ENCODE measurements around the gene HSPA4. TPM values are rescaled to one million over a fixed set of nuclear protein-coding genes. Genes with fewer than 3 reads are reported as not detected.
"Not testable (repeated sequence)": the region's sequence is repeated elsewhere in the genome, so short reads cannot be mapped to it uniquely, and the experiment has no call there.

The HSPA4 gene
- polyA plus RNA-seq, 3 donors = 124 to 153 (median 134) TPM

DNA sequence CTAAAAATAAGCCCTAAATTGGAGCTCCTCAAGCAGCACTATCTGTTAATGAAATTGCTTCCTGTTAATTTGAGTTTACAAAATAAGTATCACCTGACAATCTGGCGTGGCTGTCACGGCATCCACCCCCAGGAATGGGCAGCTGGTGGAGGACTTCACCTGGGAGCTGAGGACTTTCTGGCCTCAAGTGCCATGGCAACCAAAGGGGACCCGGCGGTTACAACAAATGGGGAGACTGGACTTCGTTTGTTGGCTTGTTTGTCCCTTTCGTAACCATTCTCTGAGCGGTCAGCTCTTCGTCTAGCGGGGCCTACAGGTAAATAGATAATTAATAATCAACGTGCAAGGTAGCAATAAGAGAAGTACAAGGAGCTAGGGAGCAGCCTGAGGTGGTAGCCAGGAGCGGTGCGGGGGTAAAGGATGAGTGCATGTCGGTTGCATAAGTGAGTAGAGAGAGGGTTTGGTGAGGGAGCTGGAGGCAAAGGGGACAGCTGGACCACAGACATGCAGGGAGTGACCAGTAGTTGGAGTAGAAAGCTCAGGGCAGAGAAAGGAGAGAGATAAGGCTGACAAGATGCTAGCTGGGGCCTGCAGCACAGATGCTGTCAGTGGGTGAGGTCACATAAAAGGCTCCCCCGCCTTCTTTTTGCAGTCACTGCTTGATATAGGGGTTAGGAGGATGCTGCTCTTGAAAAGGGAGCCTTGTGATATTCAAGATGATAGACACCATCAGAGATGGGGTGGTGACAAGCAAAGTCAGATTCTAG lies 62.5 kb downstream of the HSPA4 start:
- no peak for DNase-seq (ENCODE audit: extremely low read depth in 1 of 11, low read depth in 9 of 11, low spot score in 4 of 11)

DNA sequence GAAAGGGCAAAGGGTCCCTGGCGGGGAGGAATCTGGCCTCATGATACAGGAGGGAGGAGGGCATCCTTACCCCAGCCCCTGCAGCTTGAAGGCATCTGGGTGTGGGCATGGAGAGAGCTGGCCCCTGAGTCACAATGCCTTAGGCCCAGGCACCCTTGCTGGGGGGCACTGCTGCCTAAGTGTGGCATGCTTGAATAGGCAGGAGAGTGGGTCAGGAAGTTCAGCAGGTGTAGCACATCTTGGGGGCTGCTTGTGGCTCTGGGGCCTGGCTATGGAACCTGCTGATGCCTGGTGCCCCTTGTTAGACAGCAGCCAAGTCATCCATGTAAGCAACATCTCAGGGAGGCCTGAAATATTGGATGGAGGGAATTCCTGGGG lies 63.1 kb downstream of the HSPA4 start:
- no peak for DNase-seq (ENCODE audit: extremely low read depth in 1 of 11, low read depth in 9 of 11, low spot score in 4 of 11)

DNA sequence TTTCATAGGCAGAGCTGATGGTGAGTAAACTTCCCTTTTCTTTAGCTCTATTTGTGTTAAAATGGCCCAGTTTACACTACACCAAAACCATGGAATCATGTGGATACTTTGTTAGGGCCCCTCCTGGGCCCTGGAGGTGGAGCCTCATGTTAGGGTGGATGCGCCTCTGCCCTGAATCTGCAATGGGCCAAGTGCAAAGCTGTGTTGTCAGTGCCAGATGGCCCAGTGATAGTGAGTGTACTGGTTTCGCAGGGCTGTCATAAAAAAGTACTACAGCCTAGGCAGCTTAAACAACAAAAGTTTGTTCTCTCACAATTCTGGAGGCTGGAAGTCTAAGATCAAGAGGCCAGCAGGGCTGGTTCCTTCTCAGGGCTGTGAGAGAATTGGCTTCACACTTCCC lies 64.8 kb downstream of the HSPA4 start:
- no peak for DNase-seq (ENCODE audit: extremely low read depth in 1 of 11, low read depth in 9 of 11, low spot score in 4 of 11)

DNA sequence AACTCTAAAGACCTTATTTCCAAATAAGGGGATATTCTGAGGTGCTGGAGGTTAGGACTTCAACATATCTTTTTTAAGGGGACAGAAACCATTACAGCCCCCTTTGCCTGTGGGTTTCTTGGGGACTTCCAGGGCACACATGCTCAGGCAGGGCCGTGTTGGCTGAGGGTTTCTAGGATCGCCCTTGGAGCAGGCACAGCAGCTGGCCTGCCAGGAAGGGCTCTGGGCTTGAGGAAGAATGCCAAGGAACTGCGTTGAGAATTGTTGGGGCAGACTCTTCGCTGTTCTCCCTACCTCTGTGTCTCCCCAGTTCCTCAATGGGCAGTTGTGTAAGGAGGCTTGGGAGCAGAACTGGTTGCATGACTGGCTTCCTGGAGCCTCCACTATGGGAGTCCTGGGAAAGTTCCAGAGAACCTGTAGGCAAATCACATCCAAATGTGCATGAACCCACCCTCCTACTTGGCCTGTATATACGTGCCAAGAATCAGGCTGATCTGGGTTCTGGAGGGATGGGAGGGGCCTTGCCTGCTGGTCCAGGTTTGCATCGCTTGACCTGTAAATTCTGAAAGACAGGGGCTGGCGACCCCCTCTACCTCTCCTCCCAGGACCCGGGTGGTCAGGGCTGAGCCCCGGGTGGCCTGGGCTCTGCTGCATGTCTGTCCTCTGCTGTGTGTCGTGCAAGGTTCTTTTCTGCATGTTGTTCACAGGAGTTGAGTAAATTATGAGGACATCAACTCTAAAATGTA lies 65.5 kb downstream of the HSPA4 start:
- DNase-seq (ENCODE audit: extremely low read depth in 1 of 11, low read depth in 9 of 11, low spot score in 4 of 11) = no peak

DNA sequence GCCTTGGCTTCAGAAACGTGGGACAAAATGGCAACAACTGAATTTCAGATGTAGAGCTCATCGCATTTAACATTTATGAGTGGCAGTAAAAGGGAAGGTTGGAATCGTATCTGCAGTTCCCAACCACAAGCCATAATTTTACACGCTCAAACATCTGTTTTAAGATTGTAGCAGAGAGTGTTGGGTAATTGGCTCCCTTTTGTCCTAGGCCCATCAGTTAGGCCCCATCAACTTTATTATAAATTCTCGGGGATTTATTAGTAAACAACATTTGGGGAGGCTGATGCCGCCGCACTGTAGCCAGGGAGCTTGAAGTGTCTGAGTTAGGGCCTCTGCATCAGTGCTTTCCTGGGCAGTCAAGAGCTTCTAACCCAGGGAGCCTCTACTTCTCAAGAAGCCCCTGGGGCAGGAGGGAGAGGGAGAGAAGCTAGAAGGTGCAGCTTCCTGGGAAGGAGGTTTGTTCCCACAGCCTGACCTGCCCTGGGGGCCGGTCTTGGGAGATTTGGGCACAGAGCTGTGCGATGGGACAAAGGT lies 66.2 kb downstream of the HSPA4 start:
- DNase-seq (ENCODE audit: extremely low read depth in 1 of 11, low read depth in 9 of 11, low spot score in 4 of 11) = no peak

DNA sequence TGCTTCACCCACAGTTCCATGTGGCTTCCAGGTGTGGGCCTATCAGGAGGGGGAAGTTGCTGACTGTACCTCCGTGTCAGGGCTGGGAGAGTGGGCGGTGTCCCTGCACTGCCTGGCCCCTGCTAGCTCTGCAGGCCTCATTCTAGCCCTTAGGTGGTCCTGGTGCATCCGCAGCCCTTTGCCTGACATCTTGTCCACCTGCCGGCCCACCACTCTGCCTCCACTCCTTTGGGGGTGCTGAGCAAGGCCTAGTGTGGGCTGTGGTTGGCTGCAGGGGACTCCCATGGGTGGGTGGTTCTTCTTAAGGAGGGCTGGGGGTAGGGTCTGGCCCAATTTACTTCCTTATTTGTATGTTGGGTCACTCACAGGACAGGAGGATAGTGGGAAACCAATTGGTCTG lies 66.9 kb downstream of the HSPA4 start:
- DNase-seq (ENCODE audit: extremely low read depth in 1 of 11, low read depth in 9 of 11, low spot score in 4 of 11) = no peak

DNA sequence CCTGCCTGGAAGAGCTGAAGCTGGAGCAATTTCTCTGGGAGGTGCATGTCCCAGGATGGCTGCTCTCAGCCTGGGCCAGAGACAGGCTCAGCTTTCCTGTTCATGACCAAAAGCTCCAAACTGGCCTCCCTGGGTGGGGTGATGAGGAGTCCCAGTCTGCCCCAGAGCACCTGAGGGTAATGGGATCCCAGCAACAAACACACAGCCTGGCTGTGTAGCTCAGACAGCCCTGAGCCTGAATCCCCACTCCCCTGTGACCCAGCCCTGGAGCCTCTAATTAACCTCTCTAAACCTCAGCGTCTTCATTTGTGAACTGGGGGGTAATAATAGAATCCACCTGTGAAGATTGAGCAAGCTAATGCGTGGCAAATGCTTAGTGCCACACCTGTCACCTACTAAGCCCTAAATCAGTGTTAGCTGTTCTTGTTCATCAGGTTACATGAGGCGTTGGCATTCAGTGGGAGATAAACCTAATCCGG lies 67.5 kb downstream of the HSPA4 start:
- DNase-seq (ENCODE audit: extremely low read depth in 1 of 11, low read depth in 9 of 11, low spot score in 4 of 11) = no peak

DNA sequence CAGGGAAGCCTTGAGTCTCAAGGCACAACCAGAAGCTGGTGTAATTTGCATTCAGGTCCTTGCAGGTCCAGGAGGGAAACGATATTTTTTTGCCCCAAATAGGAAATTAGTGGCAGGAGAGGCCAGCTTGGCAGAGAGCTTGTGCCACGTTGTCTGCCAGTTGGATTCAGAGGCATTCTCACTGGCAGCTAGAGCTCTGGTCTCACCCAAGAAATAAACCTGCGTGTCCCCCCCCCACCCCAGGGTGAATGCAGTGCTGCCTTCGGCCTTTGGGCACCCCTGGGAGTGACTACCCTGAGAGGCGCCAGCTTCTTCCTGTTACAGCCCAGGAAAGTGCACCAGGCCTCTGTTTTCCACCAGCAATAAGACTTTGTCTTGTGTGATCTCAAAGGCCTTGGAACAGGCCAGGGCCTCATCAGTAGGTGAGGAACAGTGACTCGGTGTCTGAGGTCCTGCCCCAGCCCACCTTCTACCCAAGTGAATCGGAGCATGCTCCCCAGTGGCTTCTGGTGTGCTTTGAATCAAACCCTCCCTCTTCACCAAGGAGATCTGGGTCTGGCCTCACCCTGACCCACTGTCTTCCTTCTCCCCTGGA lies 68.4 kb downstream of the HSPA4 start:
- DNase-seq (ENCODE audit: extremely low read depth in 1 of 11, low read depth in 9 of 11, low spot score in 4 of 11) = no peak

DNA sequence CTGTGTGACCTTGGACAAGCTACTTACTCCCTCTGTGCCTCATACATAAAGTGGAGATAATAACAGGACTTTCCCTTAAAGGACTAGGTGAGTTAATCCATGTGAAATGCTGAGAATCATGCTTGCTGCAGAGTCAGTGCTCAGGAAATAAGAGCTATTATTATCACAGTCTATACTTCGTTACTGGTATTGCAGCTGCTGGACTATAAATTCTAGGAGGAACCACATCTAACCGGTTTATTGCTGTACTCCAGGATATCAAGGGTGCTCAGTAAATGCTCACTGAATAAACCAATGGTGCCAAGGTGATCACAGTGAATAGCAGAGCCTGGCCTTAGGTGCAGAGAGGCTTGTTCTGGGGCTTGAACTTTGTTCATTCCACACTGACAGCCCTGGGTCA lies 69.3 kb downstream of the HSPA4 start:
- DNase-seq (ENCODE audit: extremely low read depth in 1 of 11, low read depth in 9 of 11, low spot score in 4 of 11) = no peak

DNA sequence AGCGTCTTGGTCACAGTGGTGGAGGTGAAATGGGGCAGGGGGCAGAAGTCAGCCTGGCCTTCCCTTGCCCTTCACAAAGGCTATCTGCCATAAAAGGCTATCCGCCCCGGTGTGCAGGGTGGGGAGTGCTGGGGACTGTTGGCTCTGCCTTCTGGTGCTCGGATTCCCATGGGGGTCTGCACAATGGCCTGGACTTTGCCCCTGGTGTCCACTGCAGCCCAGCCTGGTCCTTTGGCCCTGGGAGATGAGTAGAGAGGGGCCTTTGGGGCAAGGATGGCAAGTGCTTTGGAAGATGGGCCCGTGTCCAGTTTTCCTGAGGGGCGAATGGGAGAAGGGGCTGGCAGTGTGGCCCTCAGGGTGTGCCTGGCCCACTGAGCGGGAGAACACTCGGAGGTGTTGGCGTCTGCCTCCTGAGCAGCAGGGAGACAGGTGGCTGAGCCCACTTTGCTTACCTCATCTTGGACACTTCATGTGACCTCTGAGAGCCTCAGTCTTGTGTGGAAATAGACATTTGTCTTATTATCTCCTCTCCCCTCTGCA lies 69.9 kb downstream of the HSPA4 start:
- no peak for DNase-seq (ENCODE audit: extremely low read depth in 1 of 11, low read depth in 9 of 11, low spot score in 4 of 11)

DNA sequence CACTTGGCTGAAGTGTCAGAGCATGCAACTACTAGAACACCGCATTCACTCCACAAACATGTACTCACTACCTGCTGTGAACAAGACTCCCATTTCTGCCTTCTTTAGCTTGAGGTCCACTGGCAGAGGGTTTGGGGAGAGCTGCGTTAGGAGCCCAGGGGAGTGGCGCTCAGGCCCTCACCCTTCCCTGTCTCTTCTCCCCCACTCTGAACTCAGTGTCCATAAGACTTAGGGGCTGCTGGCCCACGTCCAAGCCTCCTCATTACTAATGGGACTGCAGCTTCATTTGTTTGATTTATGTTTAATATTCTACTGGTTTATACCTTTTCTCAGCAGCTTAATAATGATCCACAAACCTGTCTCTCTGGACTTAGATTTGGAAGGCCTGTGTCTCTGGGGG lies 70.9 kb downstream of the HSPA4 start:
- DNase-seq (ENCODE audit: extremely low read depth in 1 of 11, low read depth in 9 of 11, low spot score in 4 of 11) = no peak

DNA sequence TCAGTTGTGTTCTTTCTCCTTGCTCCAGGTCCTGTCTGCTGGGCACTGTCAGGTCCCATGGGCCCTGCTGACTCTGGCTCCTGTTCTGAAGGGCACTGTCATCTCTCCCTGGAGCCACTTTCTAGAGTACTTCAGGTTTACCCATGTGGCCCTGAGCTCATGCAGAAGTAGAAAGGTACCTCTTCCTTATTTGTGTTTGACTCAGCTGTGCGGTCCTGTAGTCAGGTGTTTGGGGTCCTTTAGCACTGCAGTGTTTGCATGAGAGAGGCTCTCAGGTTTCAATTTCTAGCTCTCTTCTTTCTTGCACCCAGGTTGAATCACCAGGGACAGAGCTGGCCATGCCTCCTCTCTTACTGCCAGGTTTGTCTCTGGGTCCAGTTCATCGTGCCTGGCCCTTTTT lies 71.5 kb downstream of the HSPA4 start:
- DNase-seq (ENCODE audit: extremely low read depth in 1 of 11, low read depth in 9 of 11, low spot score in 4 of 11) = no peak

DNA sequence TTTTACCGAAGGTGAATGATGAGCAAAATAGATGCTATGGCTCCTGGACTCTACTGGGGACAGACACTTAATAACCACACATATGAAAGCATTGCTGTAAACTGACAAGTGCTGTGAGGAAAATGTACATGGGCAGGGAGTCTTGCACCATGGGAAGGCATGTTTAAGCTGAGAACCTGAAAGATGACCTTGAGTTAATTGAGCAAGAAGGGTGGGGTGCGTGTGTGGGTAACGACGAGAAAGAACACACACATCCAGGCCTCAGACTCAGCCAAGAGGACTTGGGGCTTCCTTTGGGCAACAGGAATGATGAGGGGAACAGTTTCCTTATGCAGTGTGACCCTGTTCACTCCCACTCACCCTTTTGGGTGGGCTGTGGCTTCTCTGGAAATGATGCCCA lies 73.1 kb downstream of the HSPA4 start:
- no peak for DNase-seq (ENCODE audit: extremely low read depth in 1 of 11, low read depth in 9 of 11, low spot score in 4 of 11)

DNA sequence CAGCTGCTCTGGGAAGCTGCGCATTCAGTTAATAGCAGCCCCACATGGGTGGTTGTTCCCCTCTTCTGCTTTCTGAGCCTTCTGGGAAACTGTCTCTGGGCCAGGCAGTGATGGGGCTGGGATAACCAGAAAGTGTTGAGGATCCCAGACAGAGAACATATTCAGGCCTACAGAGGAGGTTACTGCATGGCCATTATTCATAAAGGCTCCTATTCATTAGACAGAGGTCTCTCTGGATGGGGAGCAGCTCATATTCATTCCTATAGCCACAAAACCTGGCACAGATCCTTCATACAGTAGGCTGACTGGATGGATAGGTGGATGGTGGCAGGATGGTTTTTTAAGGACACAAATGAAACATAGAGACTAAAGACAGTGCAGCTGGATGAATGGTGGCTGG lies 76.3 kb downstream of the HSPA4 start:
- DNase-seq (ENCODE audit: extremely low read depth in 1 of 11, low read depth in 9 of 11, low spot score in 4 of 11) = no peak

DNA sequence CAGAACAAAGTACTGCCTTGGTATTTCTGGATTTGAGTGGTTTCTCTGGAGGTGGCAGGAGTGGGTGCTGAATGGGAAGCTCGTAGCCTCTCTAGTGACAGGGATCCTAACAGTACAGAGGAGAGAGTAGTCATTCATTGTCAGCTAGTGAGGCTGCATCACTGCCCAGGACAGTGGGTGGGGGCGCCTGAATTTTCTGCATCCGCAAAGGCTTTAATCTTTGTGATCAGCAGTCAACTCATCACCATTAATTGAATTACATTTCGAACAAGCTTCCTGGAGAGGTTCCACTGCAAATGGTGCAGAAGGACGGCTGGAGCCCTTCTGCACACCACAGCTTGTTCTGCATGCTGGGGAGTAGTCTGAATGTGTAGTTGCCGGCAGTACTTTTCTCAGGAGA lies 77.5 kb downstream of the HSPA4 start:
- DNase-seq (ENCODE audit: extremely low read depth in 1 of 11, low read depth in 9 of 11, low spot score in 4 of 11) = no peak

DNA sequence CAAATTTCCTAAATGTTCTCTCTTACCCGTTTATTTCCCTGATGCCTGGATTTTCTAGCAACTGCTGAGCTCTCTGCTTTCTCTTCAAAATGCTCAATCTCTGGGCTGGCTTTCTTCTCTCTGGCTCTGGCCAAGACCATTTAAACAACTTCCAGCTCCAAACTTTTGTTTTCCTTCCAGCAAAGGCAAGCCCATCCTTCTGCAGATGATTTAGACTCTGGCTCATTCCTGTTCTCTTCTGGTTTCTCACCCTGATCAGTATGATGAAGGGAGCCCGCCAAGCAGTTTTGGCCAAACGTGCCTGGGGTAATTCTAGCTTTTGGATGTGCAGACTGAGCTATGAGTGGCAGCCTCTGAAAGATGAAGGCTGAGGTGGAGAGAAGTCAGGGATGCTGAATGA lies 78.1 kb downstream of the HSPA4 start:
- no peak for DNase-seq (ENCODE audit: extremely low read depth in 1 of 11, low read depth in 9 of 11, low spot score in 4 of 11)

DNA sequence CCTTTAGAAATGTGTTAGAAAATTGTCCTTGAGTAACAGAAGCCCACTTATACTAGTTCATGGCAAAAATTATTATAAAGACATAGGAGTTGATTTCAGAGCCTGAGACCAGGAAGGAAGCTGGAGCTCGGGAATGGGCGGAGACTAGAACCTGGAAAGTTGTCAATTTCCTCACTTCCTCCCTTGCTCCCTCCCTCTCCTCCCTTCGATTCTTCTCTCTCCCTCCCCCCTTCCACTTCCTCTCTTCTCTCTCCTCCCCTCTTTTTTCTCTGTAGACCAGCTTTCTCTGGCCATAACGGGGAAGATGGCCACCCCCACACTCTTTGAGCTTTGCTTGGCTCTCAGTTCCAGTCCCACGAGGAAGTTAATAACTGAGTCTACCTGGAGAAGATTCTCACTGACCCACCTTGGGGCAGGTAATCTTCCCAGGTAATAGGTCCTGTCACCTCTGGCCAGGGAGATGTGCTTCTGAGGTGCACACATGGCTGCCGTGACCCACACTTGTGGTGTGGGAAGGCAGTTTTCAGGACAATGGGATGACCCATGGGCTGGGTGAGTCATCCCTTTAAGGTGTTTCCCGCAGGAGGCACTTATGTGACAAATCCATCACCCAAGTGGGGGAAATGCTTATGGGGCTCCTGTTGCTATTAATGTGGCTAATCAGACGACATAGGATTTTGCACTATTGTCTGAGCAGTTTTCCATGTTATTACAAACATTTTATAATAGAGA lies 78.7 kb downstream of the HSPA4 start:
- no peak for DNase-seq (ENCODE audit: extremely low read depth in 1 of 11, low read depth in 9 of 11, low spot score in 4 of 11)

DNA sequence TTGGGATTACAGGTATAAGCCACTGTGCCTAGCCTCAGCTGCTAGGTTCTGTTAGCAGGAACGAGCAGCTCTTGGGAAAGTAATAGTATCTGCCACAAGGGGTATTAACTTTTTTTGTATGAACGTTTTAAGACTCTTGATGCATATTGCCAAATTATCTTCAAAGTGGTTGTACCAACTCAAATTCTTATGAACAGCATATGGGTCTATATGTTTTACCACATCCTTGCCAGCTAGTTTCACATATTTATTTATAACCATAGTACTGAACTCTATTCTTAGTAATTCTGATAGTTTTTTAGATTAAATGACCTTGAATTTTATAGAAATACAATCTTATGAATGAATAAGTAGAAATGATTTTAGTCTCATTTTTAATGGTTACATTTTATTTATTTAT lies 80.9 kb downstream of the HSPA4 start:
- no peak for DNase-seq (ENCODE audit: extremely low read depth in 1 of 11, low read depth in 9 of 11, low spot score in 4 of 11)

DNA sequence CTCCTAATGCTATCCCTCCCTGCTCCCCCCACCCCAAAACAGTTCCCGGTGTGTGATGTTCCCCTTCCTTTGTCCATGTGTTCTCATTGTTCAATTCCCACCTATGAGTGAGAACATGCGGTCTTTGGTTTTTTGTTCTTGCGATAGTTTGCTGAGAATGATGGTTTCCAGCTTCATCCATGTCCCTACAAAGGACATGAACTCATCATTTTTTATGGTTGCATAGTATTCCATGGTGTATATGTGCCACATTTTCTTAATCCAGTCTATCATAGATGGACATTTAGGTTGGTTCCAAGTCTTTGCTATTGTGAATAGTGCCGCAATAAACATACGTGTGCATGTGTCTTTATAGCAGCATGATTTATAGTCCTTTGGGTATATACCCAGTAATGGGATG lies 81.4 kb downstream of the HSPA4 start:
- not testable (repeated sequence) for DNase-seq (ENCODE audit: extremely low read depth in 1 of 11, low read depth in 9 of 11, low spot score in 4 of 11)

Measured in renal cortex interstitium (tissue), 11 donors.